NCI-H446 treated with DMSO at 0.1 percent for 48 hours (cell line): ENCODE data around the gene SLC4A1.

Experiments used
- DNase-seq: peaks from one replicate; lab custom pipeline; 2025; lab: John Stamatoyannopoulos, UW

SLC4A1 gene

DNA sequence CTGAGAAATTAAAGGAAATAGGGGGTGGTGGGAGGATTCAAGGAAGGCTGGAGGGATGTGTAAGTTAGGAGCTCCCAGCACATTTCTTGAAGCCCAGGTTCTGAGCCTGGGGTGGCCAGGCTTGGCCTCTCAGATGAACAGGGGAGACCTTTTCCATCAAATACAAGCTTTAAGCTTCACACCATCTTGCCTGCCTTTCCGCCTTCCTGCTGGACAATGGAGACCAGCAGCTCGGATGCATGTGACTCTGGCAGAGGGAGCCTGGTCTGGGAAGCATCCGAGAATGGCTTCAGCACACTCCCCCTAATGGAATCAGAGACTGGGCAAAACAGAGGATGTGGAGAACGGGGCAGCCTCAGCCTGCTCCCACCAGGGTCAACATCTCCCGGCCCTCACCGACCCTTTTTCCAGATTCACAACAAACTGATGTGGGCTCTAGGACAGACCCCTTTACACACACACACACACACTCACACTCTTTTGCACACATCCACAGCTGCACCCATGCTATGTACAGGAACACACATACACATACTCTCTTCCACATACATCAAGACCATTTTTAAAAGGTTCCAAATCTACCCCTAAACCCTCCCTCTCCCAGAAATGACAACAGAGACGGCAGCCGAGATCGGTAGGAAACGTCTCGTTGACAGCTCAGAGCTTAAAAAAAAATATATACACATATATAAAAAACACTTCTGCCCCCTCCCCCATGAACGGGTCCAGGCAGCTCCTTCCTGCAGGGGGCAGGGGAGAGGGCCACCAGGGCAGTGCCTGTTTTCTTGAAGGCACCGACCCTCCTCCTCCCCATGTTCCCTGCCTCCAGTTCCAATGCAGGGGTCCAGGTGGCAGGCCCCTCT is 61.7 kb downstream of the SLC4A1 start:
- no peak for DNase-seq

DNA sequence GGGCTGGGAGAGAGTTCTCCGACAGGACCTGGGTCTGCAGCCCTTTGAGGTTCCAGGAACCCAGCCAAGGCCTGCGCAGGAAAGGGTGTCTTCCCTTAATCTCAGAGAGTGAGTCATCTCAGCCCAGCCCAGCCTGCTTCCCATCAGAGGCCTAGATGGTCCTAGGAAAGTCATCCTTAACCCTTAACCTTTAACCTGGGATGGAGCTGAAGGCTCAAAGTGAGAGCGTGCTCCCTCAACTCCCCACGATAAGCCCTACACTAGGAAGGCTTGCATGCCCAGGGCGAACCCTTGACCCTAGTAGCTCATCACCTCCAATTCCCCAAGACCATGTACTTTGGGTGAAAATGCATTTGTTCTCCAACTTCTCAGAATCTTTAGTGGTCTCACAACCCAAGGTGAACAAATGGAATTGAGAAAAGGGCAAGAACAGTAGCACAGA is 63.5 kb downstream of the SLC4A1 start:
- DNase-seq = no peak

DNA sequence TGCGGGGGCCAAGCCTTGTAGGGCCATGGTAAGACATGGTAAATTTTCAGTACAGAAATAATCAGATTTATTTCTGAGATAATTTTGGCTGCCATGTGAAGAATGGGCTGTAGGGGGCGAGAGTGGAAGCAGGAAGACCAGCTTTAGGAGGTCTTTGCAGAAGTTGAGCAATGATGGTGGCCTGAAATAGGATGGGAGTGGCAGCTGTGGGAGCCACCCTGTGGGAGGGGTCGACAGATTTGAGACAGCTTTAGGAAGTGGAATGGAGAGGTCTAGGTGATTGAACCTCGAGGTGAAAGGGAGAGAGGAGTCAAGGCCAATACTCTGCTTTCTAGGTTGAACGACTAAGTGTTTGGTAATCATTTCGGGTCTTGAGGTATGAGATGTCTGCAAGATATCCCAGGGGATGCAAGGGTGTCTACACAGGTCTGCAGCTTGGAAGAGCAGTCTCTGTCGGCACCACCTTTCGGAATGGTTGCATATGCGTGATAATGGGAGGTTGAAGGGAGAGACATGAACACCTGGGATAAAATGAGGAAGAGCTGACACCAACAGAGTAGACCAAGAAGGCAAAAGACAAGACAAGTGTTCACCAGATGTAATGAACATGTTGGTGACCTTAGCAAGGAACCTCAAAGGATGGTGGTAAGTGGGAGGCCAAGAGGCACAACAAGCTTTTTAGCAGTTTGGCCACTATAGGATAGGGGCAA is 64.0 kb downstream of the SLC4A1 start:
- peak; percentile 14 for DNase-seq

DNA sequence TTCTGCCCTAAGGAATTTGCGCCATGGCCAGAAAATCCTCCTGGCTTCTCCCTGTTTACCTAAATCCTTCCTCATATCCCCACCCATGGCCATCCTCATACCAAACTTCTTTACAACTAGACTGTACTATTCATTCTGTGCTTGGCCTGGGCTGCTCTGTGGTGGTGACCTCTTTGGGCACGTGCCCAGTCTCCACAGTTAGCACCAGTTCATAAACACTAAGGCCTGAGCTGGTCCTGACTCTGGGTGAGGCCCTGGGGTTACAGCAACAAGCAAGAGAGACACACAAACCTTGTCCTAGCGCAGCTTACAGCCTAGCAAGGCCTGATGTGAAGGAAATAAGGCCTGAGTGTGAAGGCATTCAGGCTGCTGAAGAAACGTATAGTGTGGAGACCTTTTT is 65.2 kb downstream of the SLC4A1 start:
- no peak for DNase-seq

DNA sequence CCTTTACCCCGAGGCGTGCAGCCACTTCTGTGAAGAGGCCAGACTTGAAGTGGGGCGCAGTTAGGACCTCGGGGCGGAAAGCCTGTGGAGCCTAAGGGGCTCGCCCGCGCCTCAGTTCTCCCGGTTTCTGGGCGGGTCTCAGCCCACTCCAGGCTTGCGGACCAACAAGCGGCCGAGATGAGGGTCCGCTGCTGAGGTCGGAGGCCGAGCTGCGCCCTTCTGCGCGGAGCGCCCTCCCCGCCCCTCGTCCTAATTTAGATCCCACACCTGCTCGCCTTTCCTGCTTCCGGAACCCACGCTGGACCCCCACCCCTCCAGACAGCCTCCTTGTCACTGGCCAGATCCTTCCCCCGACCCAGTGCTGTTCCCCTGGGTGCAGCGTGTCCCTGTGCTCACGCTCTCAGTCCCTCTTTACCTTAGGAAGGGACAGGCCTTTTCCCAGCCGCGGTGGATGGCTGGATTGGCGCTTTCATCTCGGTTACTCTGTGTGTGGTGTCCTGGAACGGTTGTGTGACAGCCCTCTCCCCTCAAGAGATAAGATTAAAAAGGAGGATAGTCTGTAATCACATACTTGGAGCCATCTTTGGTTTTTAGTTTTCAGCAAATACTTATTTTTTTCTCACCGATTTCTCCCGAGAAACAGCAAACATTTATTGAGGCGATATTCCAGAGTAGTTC is 67.3 kb downstream of the SLC4A1 start:
- no peak for DNase-seq

DNA sequence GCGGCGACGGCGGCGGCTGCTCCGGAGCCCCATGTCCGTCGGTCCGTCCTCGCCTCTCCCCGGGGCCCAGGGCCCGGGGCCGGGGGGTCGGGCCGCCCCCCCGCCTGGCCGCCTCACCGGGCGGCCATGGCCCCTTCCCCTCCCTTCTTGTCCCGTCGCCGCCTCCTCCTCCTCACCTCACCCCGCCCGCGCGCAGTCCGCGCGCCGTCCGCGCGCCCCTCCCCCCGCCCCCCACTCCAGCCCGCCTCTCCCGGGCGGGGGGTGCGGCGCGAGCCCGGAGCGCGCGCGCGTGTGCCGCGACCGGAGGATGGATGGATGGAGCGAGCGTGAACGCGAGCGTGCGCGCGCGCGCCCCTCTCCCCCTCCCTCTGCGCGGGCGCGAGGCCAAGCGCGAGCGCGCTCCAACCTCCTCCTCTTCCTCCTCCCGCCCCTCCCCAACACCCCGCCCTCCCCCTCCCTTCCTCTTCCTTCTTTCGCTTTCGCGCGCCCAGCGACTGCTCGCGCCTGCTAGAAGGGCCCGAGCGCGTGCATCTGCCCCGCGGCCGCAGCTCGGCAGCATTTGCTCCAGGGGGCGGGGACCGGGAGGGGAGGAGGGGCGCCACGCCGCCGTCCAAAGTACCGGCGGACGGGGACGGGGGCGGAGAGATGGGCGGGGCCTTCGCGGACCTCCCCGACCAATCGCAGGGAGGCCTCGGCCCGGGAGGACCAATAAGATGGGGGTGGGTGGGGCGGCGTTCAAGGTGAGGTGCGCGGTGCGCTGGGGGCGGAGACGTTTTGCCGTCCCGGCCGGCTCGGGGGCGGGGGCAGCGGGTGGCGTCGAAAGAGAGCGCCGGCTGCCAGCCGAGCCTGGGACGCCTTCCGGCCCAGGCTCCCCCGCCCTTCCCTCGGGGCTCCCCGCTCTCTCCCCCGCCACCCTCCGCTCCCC is 68.1 kb downstream of the SLC4A1 start, which contains the start of gene ATXN7L3:
TSS of gene ATXN7L3 (minus strand) at position 332 of the 925 bp plus-strand sequence. CDS start 1,814 bp downstream, outside the sequence.
- DNase-seq = peak; percentile 92

DNA sequence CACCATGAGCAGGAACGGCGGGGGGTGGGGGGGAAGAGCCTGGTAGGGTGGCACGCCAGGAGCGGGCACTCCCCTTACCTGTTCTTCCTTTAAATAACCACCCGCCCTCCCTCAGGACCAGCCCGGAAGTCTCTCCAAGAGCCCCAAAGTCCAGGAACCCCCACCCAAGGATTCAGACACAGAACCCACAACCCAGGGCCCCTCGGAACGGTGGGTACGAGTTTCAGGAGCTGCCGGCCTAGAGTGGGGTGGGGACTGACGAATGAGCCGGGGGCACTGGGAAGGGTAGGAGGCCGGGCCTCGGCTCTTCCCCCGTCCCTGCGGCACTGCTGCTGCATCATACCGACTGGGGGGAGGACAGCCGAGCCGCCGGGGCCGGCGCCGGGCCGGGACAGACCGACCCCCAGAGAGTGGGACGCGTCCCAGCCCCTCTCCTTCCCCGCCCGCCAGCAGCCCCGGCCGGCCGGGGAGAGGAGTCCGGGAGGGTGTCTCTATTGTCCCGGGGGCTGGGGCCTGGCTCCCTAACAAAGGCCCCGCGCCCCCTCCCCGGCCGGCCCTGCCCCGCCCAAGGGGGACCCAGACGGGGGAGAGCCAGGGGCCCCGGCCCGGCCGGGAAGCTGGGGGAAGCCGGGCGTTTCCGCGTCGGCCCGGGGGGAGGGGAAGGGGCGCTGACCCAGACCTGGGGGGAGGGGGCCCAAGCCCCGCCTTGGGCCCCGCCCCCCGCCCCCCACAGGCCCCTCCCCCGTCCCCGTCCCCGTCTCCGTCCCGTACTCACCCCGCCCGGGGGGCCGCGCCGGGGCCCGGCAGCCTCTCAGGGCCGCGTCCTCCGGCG is 69.0 kb downstream of the SLC4A1 start:
- DNase-seq = no peak
